Measurements from ENCODE around the gene ABCC9. TPM values are rescaled to one million over a fixed set of nuclear protein-coding genes. Genes with fewer than 3 reads are reported as not detected.

The ABCC9 gene
- total RNA-seq, 1 donor = 20.0 TPM

- no peak overlapping the region for H3K4me3 ChIP-seq (ENCODE audit: low read depth, low read length)
- no peak for TF ChIP-seq CTCF (IDR thresholded peaks at IDR 0.05; ENCODE audit: insufficient read depth, low read length)
These were observed 91.3 kb downstream of the ABCC9 start for GRCh38 chr12:21849878-21850277.

GRCh38 chr12:21848192-21848591, 93.0 kb downstream of the ABCC9 start:
- no peak overlapping the region for H3K4me3 ChIP-seq (ENCODE audit: low read depth, low read length)
- no peak for DNase-seq (ENCODE audit: low read depth)
- no peak for TF ChIP-seq CTCF (IDR thresholded peaks at IDR 0.05; ENCODE audit: insufficient read depth, low read length)

More at GRCh38 chr12:21849878-21850277, 91.3 kb downstream of the ABCC9 start:
- no peak for DNase-seq (ENCODE audit: low read depth)

- no peak for DNase-seq (ENCODE audit: low read depth)
- no peak overlapping the region for H3K4me3 ChIP-seq (ENCODE audit: low read depth, low read length)
- TF ChIP-seq CTCF (IDR thresholded peaks at IDR 0.05; ENCODE audit: insufficient read depth, low read length) = no peak
These were observed 97.4 kb downstream of the ABCC9 start for GRCh38 chr12:21843795-21844194.

GRCh38 chr12:21839776-21840175, 101.5 kb downstream of the ABCC9 start:
- H3K4me3 ChIP-seq (ENCODE audit: low read depth, low read length) = no peak overlapping the region
- no peak for TF ChIP-seq CTCF (IDR thresholded peaks at IDR 0.05; ENCODE audit: insufficient read depth, low read length)
- no peak for DNase-seq (ENCODE audit: low read depth)

GRCh38 chr12:21837847-21838246, 103.4 kb downstream of the ABCC9 start:
- no peak for DNase-seq (ENCODE audit: low read depth)
- no peak for TF ChIP-seq CTCF (IDR thresholded peaks at IDR 0.05; ENCODE audit: insufficient read depth, low read length)
- no peak overlapping the region for H3K4me3 ChIP-seq (ENCODE audit: low read depth, low read length)

GRCh38 chr12:21831791-21832344, 109.4 kb downstream of the ABCC9 start:
- H3K4me3 ChIP-seq (ENCODE audit: low read depth, low read length) = no peak overlapping the region
- TF ChIP-seq CTCF (IDR thresholded peaks at IDR 0.05; ENCODE audit: insufficient read depth, low read length) = no peak
- peak; percentile 88 for DNase-seq (ENCODE audit: low read depth)

- TF ChIP-seq CTCF (IDR thresholded peaks at IDR 0.05; ENCODE audit: insufficient read depth, low read length) = no peak
- DNase-seq (ENCODE audit: low read depth) = peak; percentile 26
- no peak overlapping the region for H3K4me3 ChIP-seq (ENCODE audit: low read depth, low read length)
These were observed 112.4 kb downstream of the ABCC9 start for GRCh38 chr12:21828779-21829178.
